Measurements from ENCODE around the gene EXOC4.

EXOC4 gene

GRCh38 chr7:133434246-133434865, 181.5 kb downstream of the EXOC4 start:
- no peak for DNase-seq

- DNase-seq: no peak
Measured at GRCh38 chr7:133436014-133436428, 183.1 kb downstream of the EXOC4 start.

- DNase-seq: no peak
Measured at GRCh38 chr7:133437544-133437943, 184.7 kb downstream of the EXOC4 start.

GRCh38 chr7:133442818-133443217, 189.9 kb downstream of the EXOC4 start:
- no peak for DNase-seq

- no peak for DNase-seq
Measured at GRCh38 chr7:133445617-133446016, 192.7 kb downstream of the EXOC4 start.

GRCh38 chr7:133448012-133448411, 195.1 kb downstream of the EXOC4 start:
- no peak for DNase-seq

DNA sequence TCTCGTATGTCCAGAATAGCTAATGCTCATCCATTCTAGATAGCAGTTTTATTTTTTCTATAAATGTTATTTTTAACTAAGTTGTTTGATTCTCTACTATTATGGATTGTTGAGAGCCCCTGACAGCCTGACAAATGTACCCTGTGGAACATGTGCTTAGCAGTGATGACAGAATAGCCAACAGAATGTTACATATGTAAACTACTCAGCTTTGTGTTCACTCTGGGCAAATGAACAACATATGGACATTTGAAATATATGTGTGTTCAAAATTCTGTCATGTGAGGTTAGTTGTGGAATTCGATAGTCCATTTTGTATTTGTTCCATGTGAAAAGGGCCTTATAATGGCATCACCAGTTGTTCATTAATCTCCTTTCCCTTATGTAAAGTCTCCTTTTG, 199.7 kb downstream of the EXOC4 start:
- no peak for DNase-seq

DNA sequence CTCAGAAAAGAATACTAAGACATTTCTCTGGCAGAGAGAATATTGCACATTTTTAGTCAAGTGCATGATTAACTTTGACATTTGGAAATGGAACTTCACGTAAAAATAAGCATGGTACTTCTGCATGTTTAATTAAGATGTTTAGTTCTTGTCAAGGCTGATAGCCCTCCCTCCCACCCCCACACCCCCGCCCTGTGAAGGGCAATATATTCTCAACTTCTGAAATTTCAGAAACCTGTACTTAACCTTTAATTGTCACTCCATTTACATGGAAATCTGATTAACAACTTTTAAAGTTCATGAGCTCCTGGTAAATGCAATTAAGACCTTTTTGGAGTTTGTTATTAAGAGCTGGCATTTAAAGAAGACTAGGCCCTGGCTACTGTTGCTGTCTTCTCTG, 205.8 kb downstream of the EXOC4 start:
- DNase-seq: no peak

GRCh38 chr7:133461421-133461820, 208.5 kb downstream of the EXOC4 start:
- DNase-seq: no peak

- DNase-seq: no peak
Measured at GRCh38 chr7:133475655-133476054, 222.8 kb downstream of the EXOC4 start.

- no peak for DNase-seq
Measured at GRCh38 chr7:133477791-133478190, 224.9 kb downstream of the EXOC4 start.

GRCh38 chr7:133478591-133479135, 225.8 kb downstream of the EXOC4 start:
- no peak for DNase-seq

- DNase-seq: no peak
Measured at GRCh38 chr7:133479456-133480065, 226.7 kb downstream of the EXOC4 start.

DNA sequence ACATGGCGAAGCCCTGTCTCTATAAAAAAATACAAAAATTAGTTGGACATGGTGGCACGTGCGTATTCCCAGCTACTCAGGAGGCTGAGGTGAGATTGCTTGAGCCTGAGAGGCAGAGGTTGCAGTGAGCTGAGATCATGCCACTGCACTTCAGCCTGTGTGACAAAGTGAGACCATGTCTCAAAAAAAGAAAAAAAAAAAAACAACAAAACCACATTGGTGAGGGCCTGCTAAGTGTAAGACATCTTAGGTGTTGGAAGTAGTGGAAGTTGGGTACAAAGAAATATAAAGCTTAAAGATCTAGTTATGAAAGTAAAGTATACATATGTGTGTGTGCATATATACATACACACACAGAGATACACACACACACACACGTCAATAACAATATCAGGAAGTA, 228.0 kb downstream of the EXOC4 start:
- DNase-seq: no peak

- no peak for DNase-seq
Measured at GRCh38 chr7:133481676-133482075, 228.8 kb downstream of the EXOC4 start.

DNA sequence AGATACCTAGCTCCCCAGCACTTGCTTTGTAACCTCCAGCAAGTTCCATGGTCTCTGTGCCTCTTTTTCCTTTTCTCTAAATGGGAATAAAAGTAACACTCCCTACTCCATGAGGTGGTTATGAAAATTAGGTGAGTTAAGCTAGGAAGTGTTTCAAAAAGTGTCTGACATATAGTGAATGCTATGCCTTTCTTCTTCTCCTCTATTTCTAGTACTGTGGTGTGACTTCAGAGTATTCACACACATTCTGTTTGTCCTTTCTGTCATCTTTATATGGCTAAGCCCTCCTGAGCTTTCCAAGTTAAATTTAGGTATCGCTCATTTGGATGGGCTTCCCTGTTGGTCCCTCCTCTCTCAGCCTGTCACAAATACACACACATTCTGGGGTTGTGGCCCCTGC, 229.7 kb downstream of the EXOC4 start:
- no peak for DNase-seq

DNA sequence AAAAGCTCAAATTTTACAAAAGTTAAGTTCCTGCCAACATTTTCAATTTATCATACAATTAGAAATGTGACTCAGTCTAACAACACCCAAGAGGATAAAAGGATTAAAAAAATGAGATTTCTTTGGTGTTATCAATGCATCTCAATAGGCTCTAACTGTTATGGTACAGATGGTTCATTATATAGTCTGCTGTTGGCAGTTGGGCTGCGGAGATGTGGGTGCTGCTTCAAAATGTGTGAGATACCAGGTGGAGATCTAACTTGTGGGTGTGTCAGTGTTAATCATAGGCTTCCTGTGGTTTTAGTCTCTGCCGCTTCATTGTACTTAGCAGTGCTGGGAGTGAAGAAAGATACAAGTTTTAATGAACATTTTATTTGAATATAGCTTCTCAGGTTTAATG, 231.2 kb downstream of the EXOC4 start:
- DNase-seq: no peak

DNA sequence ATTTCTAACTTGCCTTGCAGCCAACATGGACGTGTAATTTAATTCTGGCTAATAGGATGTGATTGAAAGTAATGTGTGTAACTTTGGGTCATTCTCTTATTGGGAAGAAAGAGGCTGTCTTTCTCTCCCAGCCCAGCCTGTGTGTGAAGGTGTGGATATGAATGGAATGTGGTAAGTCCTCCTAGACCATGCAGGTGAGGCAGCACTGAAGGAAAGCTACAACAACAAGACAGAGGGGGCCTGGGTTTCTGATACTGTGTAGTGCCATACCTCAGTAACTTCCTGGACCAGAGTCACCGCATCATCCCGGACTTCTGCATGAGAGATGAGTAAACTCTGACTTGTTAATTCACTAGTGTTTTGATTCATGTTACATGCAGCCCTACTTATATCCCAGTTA, 237.0 kb downstream of the EXOC4 start:
- no peak for DNase-seq

DNA sequence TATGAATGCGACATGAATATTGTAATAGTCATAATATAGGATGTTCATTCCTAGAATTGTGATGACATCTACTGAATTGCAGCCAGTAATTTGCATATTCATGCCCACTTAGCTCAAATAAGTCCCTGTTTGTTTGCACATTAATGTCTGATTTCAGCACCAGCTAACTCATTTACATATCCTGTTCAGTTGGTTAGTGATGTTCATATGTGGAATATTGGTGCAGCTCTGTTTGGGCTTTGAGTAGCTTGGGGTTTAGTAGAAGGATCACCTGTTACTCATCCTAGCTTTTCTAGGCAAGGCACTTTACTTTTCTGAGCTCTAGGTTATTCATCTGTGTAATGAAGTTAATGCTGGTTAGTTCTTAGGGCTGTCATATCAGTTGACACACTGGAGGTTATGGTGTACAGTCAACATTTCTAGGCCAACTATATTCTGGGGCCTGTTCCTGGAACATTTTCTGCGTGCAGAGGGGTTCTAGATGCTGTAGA, 238.4 kb downstream of the EXOC4 start:
- DNase-seq: peak; percentile 47

GRCh38 chr7:133491846-133492652, 239.2 kb downstream of the EXOC4 start:
- DNase-seq: no peak

DNA sequence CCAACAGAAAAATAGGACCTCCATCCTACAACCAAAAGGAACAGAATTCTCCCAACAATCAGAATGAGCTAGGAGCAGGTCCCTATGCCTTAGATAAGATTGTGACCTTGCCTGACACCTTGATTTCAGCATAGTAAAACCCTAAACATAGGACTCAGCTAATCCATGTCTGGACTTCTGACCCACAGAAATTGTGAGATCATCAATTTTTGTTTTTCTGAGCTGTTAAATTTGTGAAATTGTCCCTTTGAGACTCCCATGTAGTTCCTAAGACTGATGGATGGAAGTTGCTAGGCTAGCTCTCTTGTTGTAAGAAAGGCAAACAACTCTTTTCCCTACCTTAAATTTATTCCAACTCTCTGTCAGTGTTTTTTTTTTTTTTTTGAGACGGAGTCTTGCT, 244.2 kb downstream of the EXOC4 start:
- DNase-seq: no peak

- no peak for DNase-seq
Measured at GRCh38 chr7:133501771-133502170, 248.9 kb downstream of the EXOC4 start.

DNA sequence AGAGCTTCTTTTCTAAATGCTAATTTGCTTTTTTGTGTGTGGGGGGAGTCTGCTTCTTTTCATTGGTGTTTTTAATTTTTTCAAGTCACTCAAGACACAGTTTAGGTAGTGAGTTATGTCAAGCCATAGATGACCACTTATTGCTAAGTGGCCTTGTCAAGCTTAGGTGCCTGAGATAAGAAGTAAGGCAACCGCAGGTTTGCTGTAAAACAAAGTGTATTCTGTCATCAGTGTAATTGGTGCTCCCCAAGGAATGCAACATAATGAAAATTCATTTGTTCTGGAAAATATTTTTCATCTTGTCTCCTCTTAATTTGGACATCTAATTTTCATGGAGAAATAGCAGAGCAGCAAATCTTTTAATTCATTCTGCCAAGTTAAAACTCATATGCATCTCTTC, 249.6 kb downstream of the EXOC4 start:
- no peak for DNase-seq

- no peak for DNase-seq
Measured at GRCh38 chr7:133502972-133503371, 250.1 kb downstream of the EXOC4 start.
